ENCODE measurements around the gene PDSS1.
"Not testable (repeated sequence)": the region's sequence is repeated elsewhere in the genome, so short reads cannot be mapped to it uniquely, and the experiment has no call there.

PDSS1 gene

GRCh38 chr10:26697163-26697921, at the start of gene PDSS1:
PDSS1 (plus strand) TSS chr10:26697701; CDS start chr10:26697712, 11 bp downstream.
- DNase-seq (ENCODE audit: low read depth) = peak; percentile 46

- DNase-seq (ENCODE audit: low read depth) = not testable (repeated sequence)
Observed at GRCh38 chr10:26648245-26648636, 49.3 kb upstream of the PDSS1 start.

GRCh38 chr10:26650406-26650805, 47.1 kb upstream of the PDSS1 start:
- no peak for DNase-seq (ENCODE audit: low read depth)

GRCh38 chr10:26651476-26651875, 46.0 kb upstream of the PDSS1 start:
- not testable (repeated sequence) for DNase-seq (ENCODE audit: low read depth)

GRCh38 chr10:26653004-26653403, 44.5 kb upstream of the PDSS1 start:
- DNase-seq (ENCODE audit: low read depth) = no peak

GRCh38 chr10:26655746-26656145, 41.8 kb upstream of the PDSS1 start:
- DNase-seq (ENCODE audit: low read depth) = no peak

- no peak for DNase-seq (ENCODE audit: low read depth)
Observed at GRCh38 chr10:26662864-26663263, 34.6 kb upstream of the PDSS1 start.

GRCh38 chr10:26665080-26666048, 32.1 kb upstream of the PDSS1 start:
- DNase-seq (ENCODE audit: low read depth) = no peak

- no peak for DNase-seq (ENCODE audit: low read depth)
Observed at GRCh38 chr10:26675873-26676257, 21.6 kb upstream of the PDSS1 start.

- DNase-seq (ENCODE audit: low read depth) = no peak
Observed at GRCh38 chr10:26679588-26679987, 17.9 kb upstream of the PDSS1 start.

GRCh38 chr10:26681076-26681475, 16.4 kb upstream of the PDSS1 start:
- no peak for DNase-seq (ENCODE audit: low read depth)

- not testable (repeated sequence) for DNase-seq (ENCODE audit: low read depth)
Observed at GRCh38 chr10:26681971-26682370, 15.5 kb upstream of the PDSS1 start.

- DNase-seq (ENCODE audit: low read depth) = no peak
Observed at GRCh38 chr10:26682931-26683330, 14.6 kb upstream of the PDSS1 start.

- DNase-seq (ENCODE audit: low read depth) = not testable (repeated sequence)
Observed at GRCh38 chr10:26684667-26685264, 12.7 kb upstream of the PDSS1 start.

- no peak for DNase-seq (ENCODE audit: low read depth)
Observed at GRCh38 chr10:26685441-26685840, 12.1 kb upstream of the PDSS1 start.

GRCh38 chr10:26689399-26689798, 8.1 kb upstream of the PDSS1 start:
- no peak for DNase-seq (ENCODE audit: low read depth)

GRCh38 chr10:26690731-26691475, 6.6 kb upstream of the PDSS1 start:
- no peak for DNase-seq (ENCODE audit: low read depth)

- DNase-seq (ENCODE audit: low read depth) = not testable (repeated sequence)
Observed at GRCh38 chr10:26694536-26694935, 3.0 kb upstream of the PDSS1 start.

- no peak for DNase-seq (ENCODE audit: low read depth)
Observed at GRCh38 chr10:26696786-26697162, 727 bp upstream of the PDSS1 start.

GRCh38 chr10:26697922-26698608, 564 bp downstream of the PDSS1 start:
- DNase-seq (ENCODE audit: low read depth) = no peak

GRCh38 chr10:26698909-26699308, 1.4 kb downstream of the PDSS1 start:
- no peak for DNase-seq (ENCODE audit: low read depth)

All from activated T-helper 9 cell treated with anti-CD3 and anti-CD28 coated beads, Interleukin-2, amount 50 U/mL, for 16 hours (primary cell).